Endothelial cell (in vitro differentiated cells): Measurements from ENCODE around the gene ATG5. TPM values are rescaled to one million over a fixed set of nuclear protein-coding genes. Genes with fewer than 3 reads are reported as not detected.

Experiments
- DNase-seq: peaks from one replicate; pipeline ENCODE4 v3.0.0; 2021; ENCODE audit warnings: low spot score
- H3K27ac Mint-ChIP-seq: one replicate; pipeline ENCODE4 v1.8.0; 2021; ENCODE audit warnings: mixed read lengths, inconsistent platforms; ENCODE audit not compliant: unreplicated experiment
- H3K27me3 Mint-ChIP-seq: one replicate; pipeline ENCODE4 v1.8.0; 2021; ENCODE audit warnings: mild to moderate bottlenecking, moderate library complexity, mixed read lengths, inconsistent platforms; ENCODE audit not compliant: unreplicated experiment
- H3K36me3 Mint-ChIP-seq: one replicate; pipeline ENCODE4 v1.8.0; 2021; ENCODE audit warnings: mild to moderate bottlenecking, low read depth, mixed read lengths, inconsistent platforms; ENCODE audit not compliant: unreplicated experiment
- H3K4me1 Mint-ChIP-seq: one replicate; pipeline ENCODE4 v1.8.0; 2021; ENCODE audit warnings: mild to moderate bottlenecking, mixed read lengths, inconsistent platforms; ENCODE audit not compliant: unreplicated experiment
- H3K4me3 Mint-ChIP-seq: one replicate; pipeline ENCODE4 v1.8.0; 2021; ENCODE audit warnings: mild to moderate bottlenecking, mixed read lengths, inconsistent platforms; ENCODE audit not compliant: unreplicated experiment
- H3K9me3 Mint-ChIP-seq: one replicate; pipeline ENCODE4 v1.8.0; 2021; ENCODE audit warnings: mixed read lengths, inconsistent platforms; ENCODE audit not compliant: unreplicated experiment
- CTCF ChIP-seq: fragments of 200-600 bp; sonication (generic); IDR thresholded peaks from one replicate; pipeline ENCODE4 v1.5.0; 2021; ENCODE audit warnings: antibody characterized with exemption; ENCODE audit not compliant: unreplicated experiment
- total RNA-seq: library from RNA; stranded (reverse); fragmentation: NEBNext Ultra II Directional; extraction: Animal tissue kit (Norgen Biotek cat#: 25700); gene quantifications from one replicate; pipeline ENCODE4 v1.2.1, GENCODE V29; 2021; ENCODE audit not compliant: unreplicated experiment

ATG5 gene
- total RNA-seq, 1 donor from 2014 or later: 27.5 TPM

- Mint-ChIP-seq H3K9me3 (no peaks in the 10 kb centered on the region), H3K27ac (no peak overlapping the region), H3K27me3 (no peaks in the 10 kb centered on the region), H3K36me3 (no peaks in the 10 kb centered on the region), H3K4me1 (no peaks in the 10 kb centered on the region), H3K4me3 (no peak overlapping the region)
- DNase-seq: no peak
- TF ChIP-seq CTCF: no peak
These were observed 25.4 kb downstream of the ATG5 start for GRCh38 chr6:106300020-106300780.

- DNase-seq: no peak
- no peak for TF ChIP-seq CTCF
- Mint-ChIP-seq H3K36me3 (peaks cover 5% of the 10 kb centered on the region), H3K4me3 (no peak overlapping the region), H3K27me3 (no peaks in the 10 kb centered on the region), H3K4me1 (no peaks in the 10 kb centered on the region), H3K9me3 (no peaks in the 10 kb centered on the region), H3K27ac (no peak overlapping the region)
These were observed 32.4 kb downstream of the ATG5 start for GRCh38 chr6:106293116-106293515.

DNA sequence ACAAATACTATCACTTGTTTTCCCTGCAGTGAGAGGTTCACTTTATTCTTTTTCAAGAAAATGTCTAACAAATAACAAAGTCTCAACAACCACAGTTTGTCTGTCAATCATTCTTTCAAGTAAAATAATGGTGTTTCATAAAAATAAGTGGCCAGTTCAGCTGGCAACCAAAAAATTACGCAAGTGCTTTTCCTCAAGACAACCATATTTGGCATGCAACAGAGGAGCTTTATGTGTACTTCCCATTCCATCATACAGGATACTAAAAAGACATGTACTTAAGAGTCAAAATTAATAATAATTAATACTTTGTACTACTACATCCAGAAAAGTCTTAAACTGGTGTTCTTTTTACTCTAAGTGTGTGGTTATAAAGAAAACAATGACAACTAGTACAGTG lies 34.6 kb downstream of the ATG5 start:
- Mint-ChIP-seq H3K36me3 (peaks cover 5% of the 10 kb centered on the region), H3K27me3 (no peaks in the 10 kb centered on the region), H3K9me3 (no peaks in the 10 kb centered on the region), H3K4me1 (peaks cover 2% of the 10 kb centered on the region), H3K4me3 (no peak overlapping the region), H3K27ac (no peak overlapping the region)
- no peak for DNase-seq
- TF ChIP-seq CTCF: no peak

GRCh38 chr6:106290032-106290431 lies 35.5 kb downstream of the ATG5 start:
- Mint-ChIP-seq H3K27ac (no peak overlapping the region), H3K27me3 (no peaks in the 10 kb centered on the region), H3K4me3 (no peak overlapping the region), H3K9me3 (no peaks in the 10 kb centered on the region), H3K36me3 (peaks cover 5% of the 10 kb centered on the region), H3K4me1 (peaks cover 2% of the 10 kb centered on the region)
- TF ChIP-seq CTCF: no peak
- DNase-seq: no peak

DNA sequence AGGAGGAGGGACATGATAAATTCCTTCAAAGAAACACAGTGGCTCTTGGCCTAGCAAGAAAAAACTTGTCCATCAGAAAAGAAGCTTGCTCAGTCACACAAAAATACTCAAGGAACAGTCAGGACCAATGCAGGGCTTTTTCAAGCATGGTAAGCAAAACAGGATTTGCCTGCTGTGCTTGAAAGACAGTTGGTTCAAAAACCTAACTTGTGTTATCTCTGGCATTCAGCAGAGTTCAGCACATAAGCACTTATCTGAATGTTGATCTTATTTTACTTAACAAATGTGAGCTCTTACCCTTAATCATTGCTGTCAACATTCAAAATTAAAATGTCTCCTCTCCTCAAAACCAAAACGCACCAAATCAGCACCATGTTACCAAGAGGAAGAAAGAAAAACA lies 38.3 kb downstream of the ATG5 start:
- peaks cover 5% of the 10 kb centered on the region for H3K36me3 Mint-ChIP-seq
- H3K27me3 Mint-ChIP-seq: no peaks in the 10 kb centered on the region
- TF ChIP-seq CTCF: no peak
- no peak overlapping the region for H3K27ac Mint-ChIP-seq
- no peak for DNase-seq
- H3K9me3 Mint-ChIP-seq: no peaks in the 10 kb centered on the region
- H3K4me1 Mint-ChIP-seq: peaks cover 2% of the 10 kb centered on the region
- H3K4me3 Mint-ChIP-seq: no peak overlapping the region
